ENCODE results near the gene MTMR4. TPM values are rescaled to one million over a fixed set of nuclear protein-coding genes. Genes with fewer than 3 reads are reported as not detected.
"Not testable (repeated sequence)": the region's sequence is repeated elsewhere in the genome, so short reads cannot be mapped to it uniquely, and the experiment has no call there.

The MTMR4 gene
- total RNA-seq, 1 donor from 2014 or later = 73.1 TPM

DNA sequence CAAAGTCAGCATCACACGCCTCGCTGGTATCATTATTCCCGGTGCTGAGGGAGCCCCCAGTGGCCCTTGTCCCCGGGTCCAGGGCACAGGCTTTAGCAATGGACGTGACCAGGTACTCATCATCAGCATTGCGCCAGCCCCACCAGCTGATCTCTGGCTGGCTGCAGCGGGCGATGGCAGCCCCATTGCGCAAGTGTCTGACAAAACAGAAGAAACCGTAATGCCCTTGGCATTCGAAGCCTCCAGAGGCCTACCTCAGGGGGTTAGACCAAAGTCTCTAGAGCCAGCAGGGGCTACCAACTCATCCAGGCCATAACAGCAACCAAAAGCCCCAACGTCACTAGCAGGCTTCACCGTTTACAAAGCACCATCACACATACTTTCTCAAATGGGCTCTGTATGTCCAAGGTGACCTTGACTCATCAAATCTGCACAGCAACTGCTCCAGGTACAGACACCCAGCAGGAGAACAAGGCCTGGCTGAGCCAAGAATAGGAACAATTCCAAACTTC, 7.3 kb downstream of the MTMR4 start:
- TF ChIP-seq, protein P1, sequence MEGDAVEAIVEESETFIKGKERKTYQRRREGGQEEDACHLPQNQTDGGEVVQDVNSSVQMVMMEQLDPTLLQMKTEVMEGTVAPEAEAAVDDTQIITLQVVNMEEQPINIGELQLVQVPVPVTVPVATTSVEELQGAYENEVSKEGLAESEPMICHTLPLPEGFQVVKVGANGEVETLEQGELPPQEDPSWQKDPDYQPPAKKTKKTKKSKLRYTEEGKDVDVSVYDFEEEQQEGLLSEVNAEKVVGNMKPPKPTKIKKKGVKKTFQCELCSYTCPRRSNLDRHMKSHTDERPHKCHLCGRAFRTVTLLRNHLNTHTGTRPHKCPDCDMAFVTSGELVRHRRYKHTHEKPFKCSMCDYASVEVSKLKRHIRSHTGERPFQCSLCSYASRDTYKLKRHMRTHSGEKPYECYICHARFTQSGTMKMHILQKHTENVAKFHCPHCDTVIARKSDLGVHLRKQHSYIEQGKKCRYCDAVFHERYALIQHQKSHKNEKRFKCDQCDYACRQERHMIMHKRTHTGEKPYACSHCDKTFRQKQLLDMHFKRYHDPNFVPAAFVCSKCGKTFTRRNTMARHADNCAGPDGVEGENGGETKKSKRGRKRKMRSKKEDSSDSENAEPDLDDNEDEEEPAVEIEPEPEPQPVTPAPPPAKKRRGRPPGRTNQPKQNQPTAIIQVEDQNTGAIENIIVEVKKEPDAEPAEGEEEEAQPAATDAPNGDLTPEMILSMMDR (conservative IDR thresholded peaks at IDR 0.05; ENCODE audit: low read depth, low read length) = no peak
- no peak overlapping the region for H3K4me3 ChIP-seq (ENCODE audit: low read depth, low read length)
- DNase-seq (ENCODE audit: low read depth) = no peak

DNA sequence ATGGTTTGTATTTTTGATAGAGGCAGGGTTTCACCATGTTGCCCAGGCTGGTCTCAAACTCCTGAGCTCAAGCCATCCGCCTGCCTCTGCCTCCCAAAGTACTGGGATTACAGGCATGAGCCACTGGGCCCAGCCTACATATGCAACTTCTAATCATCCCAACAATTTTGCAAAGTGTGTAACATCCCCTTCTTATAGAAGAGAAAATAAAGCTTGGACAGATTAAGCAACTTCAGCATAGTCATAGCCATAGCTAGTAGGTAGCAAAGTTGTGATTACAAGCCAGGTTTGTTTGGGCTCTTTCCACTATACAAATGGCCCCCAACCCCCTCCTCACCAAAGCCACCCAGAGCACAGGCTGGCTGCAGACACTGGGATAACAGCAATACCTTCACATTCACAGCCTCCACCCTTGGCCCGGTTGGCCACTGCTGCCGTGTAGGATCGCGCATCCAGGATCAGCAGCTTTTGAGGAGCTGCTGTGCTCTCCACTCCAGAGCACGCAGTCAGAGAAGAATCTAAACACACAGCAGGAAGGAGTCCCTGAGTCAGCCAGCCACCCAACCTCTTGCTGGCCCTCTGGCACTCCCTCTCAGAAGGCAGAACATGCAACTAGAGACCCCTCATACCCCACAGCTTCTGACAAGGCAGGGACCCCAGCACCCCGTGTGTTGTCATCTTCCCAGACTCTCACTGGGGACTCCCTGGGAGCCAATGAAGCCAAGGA, 7.9 kb downstream of the MTMR4 start:
- DNase-seq (ENCODE audit: low read depth) = no peak
- no peak overlapping the region for H3K4me3 ChIP-seq (ENCODE audit: low read depth, low read length)
- TF ChIP-seq, protein P1 (conservative IDR thresholded peaks at IDR 0.05; ENCODE audit: low read depth, low read length) = no peak

DNA sequence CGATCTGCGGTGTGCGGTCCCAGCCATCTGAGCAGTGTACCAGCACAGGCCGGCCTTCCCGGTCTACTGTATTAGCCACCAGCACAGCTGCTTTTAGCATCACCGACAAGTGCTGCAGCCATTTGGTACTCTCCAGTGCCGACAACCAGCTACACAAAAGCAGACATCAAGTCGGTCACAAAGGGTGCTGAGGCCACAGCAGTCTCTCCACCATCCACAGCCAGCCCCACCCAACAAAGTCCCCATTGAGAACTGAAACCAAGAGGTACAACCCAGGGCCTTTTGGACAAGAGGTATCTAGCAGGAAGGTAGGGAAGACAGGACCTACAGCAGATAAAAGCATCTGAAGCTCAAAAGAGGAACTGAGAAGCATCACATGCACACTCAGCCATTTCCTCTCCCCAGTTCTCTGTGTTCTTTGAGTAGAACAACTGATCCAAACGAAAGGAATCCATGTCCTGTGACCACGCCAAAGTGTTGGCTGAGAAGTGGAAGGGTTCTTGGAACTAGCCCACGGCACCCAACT, 9.5 kb downstream of the MTMR4 start:
- no peak overlapping the region for H3K4me3 ChIP-seq (ENCODE audit: low read depth, low read length)
- TF ChIP-seq, protein P1 (conservative IDR thresholded peaks at IDR 0.05; ENCODE audit: low read depth, low read length) = no peak
- DNase-seq (ENCODE audit: low read depth) = no peak

DNA sequence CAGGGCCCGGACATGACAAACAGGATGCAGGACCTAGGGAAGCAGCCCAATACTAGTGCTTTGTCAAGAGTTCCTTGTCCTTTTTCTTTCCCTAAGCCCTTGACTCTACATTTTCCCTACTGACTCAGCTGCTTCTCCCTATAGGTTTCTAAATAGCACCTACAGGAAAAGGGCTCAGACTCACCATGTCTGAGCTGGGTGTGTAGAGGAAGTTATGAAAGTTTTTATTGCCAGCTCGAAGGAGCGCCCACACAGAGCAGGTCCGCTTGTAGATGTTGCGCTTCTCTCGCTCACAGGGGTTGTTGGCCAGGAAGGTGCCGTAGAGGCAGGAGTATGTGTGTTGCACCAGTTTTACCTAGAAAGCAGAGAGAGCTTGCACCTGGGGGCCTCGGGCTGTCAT, 10.6 kb downstream of the MTMR4 start:
- no peak for DNase-seq (ENCODE audit: low read depth)
- TF ChIP-seq, protein P1 (conservative IDR thresholded peaks at IDR 0.05; ENCODE audit: low read depth, low read length) = no peak
- H3K4me3 ChIP-seq (ENCODE audit: low read depth, low read length) = no peak overlapping the region

DNA sequence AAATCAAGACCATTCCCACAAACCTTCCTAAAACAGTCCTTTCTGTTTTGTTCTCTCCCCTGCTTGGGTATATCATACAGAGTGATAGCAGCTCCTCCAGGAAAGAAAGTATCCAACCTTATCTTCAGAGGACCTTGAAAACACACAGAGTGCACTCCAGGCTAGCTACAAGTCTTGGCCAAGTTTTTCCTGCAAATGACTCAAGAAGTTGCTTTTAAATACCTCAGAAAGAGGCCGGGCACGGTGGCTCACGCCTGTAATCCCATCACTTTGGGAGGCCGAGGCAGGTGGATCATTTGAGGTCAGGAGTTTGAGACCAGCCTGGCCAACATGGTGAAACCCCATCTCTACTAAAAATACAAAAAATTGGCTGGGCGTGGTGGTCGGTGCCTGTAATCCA, 11.3 kb downstream of the MTMR4 start:
- not testable (repeated sequence) for H3K4me3 ChIP-seq (ENCODE audit: low read depth, low read length); DNase-seq (ENCODE audit: low read depth)

DNA sequence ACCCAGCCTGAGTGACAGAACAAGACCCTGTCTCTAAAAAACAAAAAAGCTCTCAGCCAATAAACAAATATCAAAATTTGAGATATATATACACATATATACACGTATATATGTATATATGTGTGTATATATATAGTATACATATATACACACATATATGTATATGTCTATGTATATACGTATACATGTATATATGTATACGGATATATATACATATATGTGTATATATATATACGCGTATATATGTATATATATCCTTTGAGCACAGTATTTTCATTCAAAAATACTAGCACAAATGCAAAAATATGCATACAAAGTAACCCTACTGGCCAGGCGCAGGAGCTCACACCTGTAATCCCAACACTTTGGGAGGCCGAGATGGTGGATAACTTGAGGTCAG, 13.0 kb downstream of the MTMR4 start:
- DNase-seq (ENCODE audit: low read depth) = no peak
- TF ChIP-seq, protein P1 (conservative IDR thresholded peaks at IDR 0.05; ENCODE audit: low read depth, low read length) = no peak
- no peak overlapping the region for H3K4me3 ChIP-seq (ENCODE audit: low read depth, low read length)

DNA sequence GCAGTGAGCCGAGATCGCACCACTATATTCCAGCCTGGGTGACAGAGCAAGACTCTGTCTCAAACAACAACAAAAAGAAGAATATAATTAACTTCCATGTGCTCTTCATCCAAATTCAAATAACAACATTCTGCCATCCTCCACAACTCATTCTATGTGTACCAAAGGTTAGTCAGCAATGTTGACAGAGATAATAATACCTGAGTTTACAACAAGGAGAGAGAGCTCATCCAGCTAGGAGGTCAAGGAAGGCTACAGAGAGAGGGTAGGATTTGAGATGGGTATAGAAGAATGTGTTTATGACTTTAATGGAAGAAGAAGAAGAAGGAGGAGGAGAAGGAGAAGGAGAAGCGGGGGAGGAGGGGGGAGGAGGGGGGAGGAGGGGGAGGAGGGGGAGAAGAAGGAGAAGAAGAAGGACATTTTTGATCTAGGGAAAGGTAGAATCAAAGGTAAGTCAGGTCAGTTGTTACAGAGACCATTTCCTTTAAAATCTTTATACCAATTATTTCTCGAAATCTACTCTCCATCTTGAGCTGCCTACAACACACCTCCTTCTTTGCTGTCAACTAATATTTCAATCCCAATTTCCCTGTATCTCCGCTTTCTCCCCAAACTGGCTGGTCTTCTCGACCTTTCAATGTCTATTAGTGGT, 16.1 kb downstream of the MTMR4 start:
- no peak for DNase-seq (ENCODE audit: low read depth)
- TF ChIP-seq, protein P1 (conservative IDR thresholded peaks at IDR 0.05; ENCODE audit: low read depth, low read length) = no peak
- H3K4me3 ChIP-seq (ENCODE audit: low read depth, low read length) = no peak overlapping the region

Data from epithelial cell of proximal tubule (primary cell).